Karpas-422 (cell line): ENCODE measurements around the gene SLC11A1. TPM values are rescaled to one million over a fixed set of nuclear protein-coding genes. Genes with fewer than 3 reads are reported as not detected.
A peak's percentile ranks its signal among the peaks of the same experiment; 100 is the strongest.

Source experiments
- DNase-seq: peaks from one replicate; pipeline ENCODE4 v3.0.0-alpha.2; 2015
- H2AFZ ChIP-seq: fragments of 200-600 bp; sonication (generic); 2 replicates; pipeline ENCODE4 v1.6.1; 2014; ENCODE audit warnings: antibody characterized with exemption, low read length, mixed read lengths
- H3K27ac ChIP-seq: fragments of 200-600 bp; sonication (generic); 2 replicates; pipeline ENCODE4 v1.5.1; 2014; ENCODE audit warnings: mild to moderate bottlenecking, low read length, moderate library complexity
- H3K27me3 ChIP-seq: fragments of 200-600 bp; sonication (generic); 2 replicates; pipeline ENCODE4 v1.6.1; 2014; ENCODE audit warnings: low read length, mixed read lengths
- H3K36me3 ChIP-seq: fragments of 200-600 bp; sonication (generic); 2 replicates; pipeline ENCODE4 v1.6.1; 2014; ENCODE audit warnings: low read length, mixed read lengths; ENCODE audit not compliant: insufficient read depth
- H3K4me1 ChIP-seq: fragments of 200-600 bp; sonication (generic); 2 replicates; pipeline ENCODE4 v1.6.1; 2014; ENCODE audit warnings: mild to moderate bottlenecking, low read length, mixed read lengths
- H3K4me2 ChIP-seq: fragments of 200-600 bp; sonication (generic); 2 replicates; pipeline ENCODE4 v1.6.1; 2014; ENCODE audit warnings: low read length, low read depth, mild to moderate bottlenecking; ENCODE audit not compliant: poor library complexity, severe bottlenecking
- H3K4me3 ChIP-seq: fragments of 200-600 bp; sonication (generic); 2 replicates; pipeline ENCODE4 v1.5.1; 2014; ENCODE audit warnings: mild to moderate bottlenecking, antibody characterized with exemption, low read length, mixed read lengths
- H3K79me2 ChIP-seq: fragments of 200-600 bp; sonication (generic); 2 replicates; pipeline ENCODE4 v1.6.1; 2014; ENCODE audit warnings: mild to moderate bottlenecking, low read length, mixed read lengths
- H3K9ac ChIP-seq: fragments of 200-600 bp; sonication (generic); 2 replicates; pipeline ENCODE4 v1.6.0; 2014; ENCODE audit warnings: low read length
- H3K9me2 ChIP-seq: fragments of 200-600 bp; sonication (generic), shearing (Covaris generic); replicated peaks from 2 replicates; pipeline ENCODE4 v1.6.0; 2014; ENCODE audit warnings: mild to moderate bottlenecking, low read length, moderate library complexity; ENCODE audit not compliant: insufficient read depth
- H3K9me3 ChIP-seq: fragments of 300-700, 200-600 bp; sonication (generic); 2 replicates; pipeline ENCODE4 v1.6.1; 2014; ENCODE audit warnings: low read length, mixed read lengths
- H4K20me1 ChIP-seq: fragments of 200-600 bp; sonication (generic); 2 replicates; pipeline ENCODE4 v1.6.1; 2014; ENCODE audit warnings: mild to moderate bottlenecking, antibody characterized with exemption, low read length, low read depth; ENCODE audit not compliant: insufficient read depth
- total RNA-seq: library from RNA; depleted of rRNA; stranded (reverse); fragments of >200 nt; shearing (Covaris generic); gene quantifications from 2 replicates; pipeline ENCODE4 v1.2.3, GENCODE V29; 2014; ENCODE audit warnings: low replicate concordance

SLC11A1 gene
- total RNA-seq, 1 experiment from 2014 or later: not detected

DNA sequence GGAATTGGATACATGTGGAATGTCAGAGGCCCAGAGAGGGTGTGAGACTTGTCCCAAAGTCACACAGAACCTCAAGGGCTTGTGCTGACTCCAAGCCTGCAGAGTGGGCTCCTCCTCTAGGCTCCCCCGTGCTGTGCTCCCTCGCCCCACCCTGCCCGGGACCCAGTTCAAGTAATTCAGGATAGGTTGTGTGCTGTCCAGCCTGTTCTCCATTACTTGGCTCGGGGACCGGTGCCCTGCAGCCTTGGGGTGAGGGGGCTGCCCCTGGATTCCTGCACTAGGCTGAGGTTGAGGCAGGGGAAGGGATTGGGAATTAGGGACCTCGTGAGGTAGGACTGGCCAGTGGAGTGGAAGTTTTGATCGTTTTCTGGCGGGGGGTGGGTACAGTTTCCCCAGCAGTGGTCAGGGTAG, 20.4 kb downstream of the SLC11A1 start:
- H2AFZ ChIP-seq: no peak overlapping the region
- H3K36me3 ChIP-seq: peaks cover 12% of the 10 kb centered on the region; the same call in 1 of the 2 replicates
- H3K4me3 ChIP-seq: no peak overlapping the region
- no peaks in the 10 kb centered on the region for H4K20me1 ChIP-seq
- H3K9ac ChIP-seq: no peak overlapping the region
- peaks cover 25% of the 10 kb centered on the region for H3K79me2 ChIP-seq
- H3K4me2 ChIP-seq: no peak overlapping the region
- H3K27ac ChIP-seq: no peak overlapping the region
- H3K27me3 ChIP-seq: no peaks in the 10 kb centered on the region
- H3K4me1 ChIP-seq: peaks cover 63% of the 10 kb centered on the region
- H3K9me3 ChIP-seq: no peaks in the 10 kb centered on the region
- DNase-seq: no peak
- H3K9me2 ChIP-seq: no peaks in the 10 kb centered on the region

DNA sequence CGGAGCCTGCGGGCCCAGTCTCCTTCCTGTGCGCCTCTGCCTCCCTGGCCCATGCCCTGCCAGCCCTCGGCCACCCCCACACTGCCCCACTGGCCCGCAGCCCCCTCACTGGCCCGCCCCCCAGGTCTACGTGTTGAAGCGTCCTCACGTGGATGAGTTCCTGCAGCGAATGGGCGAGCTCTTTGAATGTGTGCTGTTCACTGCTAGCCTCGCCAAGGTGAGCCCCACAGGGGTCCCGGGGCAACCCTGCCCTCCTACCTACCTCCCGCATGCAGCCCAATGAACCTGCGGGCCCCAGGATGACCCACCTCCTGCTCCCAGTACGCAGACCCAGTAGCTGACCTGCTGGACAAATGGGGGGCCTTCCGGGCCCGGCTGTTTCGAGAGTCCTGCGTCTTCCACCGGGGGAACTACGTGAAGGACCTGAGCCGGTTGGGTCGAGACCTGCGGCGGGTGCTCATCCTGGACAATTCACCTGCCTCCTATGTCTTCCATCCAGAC, 20.9 kb downstream of the SLC11A1 start:
- H4K20me1 ChIP-seq: no peaks in the 10 kb centered on the region
- H2AFZ ChIP-seq: no peak overlapping the region
- H3K9me3 ChIP-seq: no peaks in the 10 kb centered on the region
- DNase-seq: no peak
- H3K4me3 ChIP-seq: no peak overlapping the region
- H3K4me1 ChIP-seq: peaks cover 58% of the 10 kb centered on the region
- H3K36me3 ChIP-seq: peaks cover 12% of the 10 kb centered on the region; the same call in 1 of the 2 replicates
- H3K79me2 ChIP-seq: peaks cover 25% of the 10 kb centered on the region
- no peak overlapping the region for H3K9ac ChIP-seq
- no peaks in the 10 kb centered on the region for H3K9me2 ChIP-seq
- H3K27me3 ChIP-seq: no peaks in the 10 kb centered on the region
- no peak overlapping the region for H3K27ac ChIP-seq
- H3K4me2 ChIP-seq: no peak overlapping the region

DNA sequence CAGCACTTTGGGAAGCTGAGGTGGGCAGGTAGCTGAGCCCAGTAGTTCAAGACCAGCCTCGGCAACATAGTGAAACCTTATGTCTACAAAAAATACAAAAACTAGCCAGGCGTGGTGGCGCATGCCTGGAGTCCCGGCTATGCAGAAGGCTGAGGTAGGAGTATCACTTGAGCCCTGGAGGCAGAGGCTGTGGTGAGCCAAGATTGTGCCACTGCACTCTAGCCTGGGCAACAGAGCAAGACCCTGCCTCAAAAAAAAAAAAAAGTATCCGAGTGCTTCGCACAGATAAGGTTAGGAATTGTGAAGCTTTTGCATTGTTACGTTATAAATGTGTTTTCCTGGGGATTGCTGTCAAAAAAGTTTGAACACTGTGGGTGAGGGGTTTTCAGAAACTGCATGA, 21.7 kb downstream of the SLC11A1 start:
- no peaks in the 10 kb centered on the region for H4K20me1 ChIP-seq
- peaks cover 25% of the 10 kb centered on the region for H3K79me2 ChIP-seq
- H3K9ac ChIP-seq: no peak overlapping the region
- no peak overlapping the region for H3K4me3 ChIP-seq
- peaks cover 50% of the 10 kb centered on the region for H3K4me1 ChIP-seq
- no peaks in the 10 kb centered on the region for H3K9me3 ChIP-seq
- H3K36me3 ChIP-seq: peaks cover 12% of the 10 kb centered on the region; the same call in 1 of the 2 replicates
- H2AFZ ChIP-seq: no peak overlapping the region
- H3K27ac ChIP-seq: no peak overlapping the region
- H3K9me2 ChIP-seq: no peaks in the 10 kb centered on the region
- H3K4me2 ChIP-seq: no peak overlapping the region
- no peak for DNase-seq
- no peaks in the 10 kb centered on the region for H3K27me3 ChIP-seq

DNA sequence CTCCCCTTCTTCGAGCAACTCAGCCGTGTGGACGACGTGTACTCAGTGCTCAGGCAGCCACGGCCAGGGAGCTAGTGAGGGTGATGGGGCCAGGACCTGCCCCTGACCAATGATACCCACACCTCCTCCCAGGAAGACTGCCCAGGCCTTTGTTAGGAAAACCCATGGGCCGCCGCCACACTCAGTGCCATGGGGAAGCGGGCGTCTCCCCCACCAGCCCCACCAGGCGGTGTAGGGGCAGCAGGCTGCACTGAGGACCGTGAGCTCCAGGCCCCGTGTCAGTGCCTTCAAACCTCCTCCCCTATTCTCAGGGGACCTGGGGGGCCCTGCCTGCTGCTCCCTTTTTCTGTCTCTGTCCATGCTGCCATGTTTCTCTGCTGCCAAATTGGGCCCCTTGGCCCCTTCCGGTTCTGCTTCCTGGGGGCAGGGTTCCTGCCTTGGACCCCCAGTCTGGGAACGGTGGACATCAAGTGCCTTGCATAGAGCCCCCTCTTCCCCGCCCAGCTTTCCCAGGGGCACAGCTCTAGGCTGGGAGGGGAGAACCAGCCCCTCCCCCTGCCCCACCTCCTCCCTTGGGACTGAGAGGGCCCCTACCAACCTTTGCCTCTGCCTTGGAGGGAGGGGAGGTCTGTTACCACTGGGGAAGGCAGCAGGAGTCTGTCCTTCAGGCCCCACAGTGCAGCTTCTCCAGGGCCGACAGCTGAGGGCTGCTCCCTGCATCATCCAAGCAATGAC, 22.4 kb downstream of the SLC11A1 start:
- Histone ChIP-seq H2AFZ (no peak overlapping the region), H4K20me1 (no peaks in the 10 kb centered on the region), H3K27me3 (no peaks in the 10 kb centered on the region), H3K79me2 (peaks cover 25% of the 10 kb centered on the region), H3K36me3 (peaks cover 12% of the 10 kb centered on the region; the same call in 1 of the 2 replicates), H3K9me3 (no peaks in the 10 kb centered on the region), H3K27ac (peak overlapping the region; percentile 30), H3K9ac (peak overlapping the region; percentile 63; the same call in 1 of the 2 replicates), H3K4me1 (peaks cover 43% of the 10 kb centered on the region), H3K4me2 (peak overlapping the region; percentile 79), H3K9me2 (no peaks in the 10 kb centered on the region), H3K4me3 (peak overlapping the region; percentile 67; the same call in 1 of the 2 replicates)
- DNase-seq: no peak

DNA sequence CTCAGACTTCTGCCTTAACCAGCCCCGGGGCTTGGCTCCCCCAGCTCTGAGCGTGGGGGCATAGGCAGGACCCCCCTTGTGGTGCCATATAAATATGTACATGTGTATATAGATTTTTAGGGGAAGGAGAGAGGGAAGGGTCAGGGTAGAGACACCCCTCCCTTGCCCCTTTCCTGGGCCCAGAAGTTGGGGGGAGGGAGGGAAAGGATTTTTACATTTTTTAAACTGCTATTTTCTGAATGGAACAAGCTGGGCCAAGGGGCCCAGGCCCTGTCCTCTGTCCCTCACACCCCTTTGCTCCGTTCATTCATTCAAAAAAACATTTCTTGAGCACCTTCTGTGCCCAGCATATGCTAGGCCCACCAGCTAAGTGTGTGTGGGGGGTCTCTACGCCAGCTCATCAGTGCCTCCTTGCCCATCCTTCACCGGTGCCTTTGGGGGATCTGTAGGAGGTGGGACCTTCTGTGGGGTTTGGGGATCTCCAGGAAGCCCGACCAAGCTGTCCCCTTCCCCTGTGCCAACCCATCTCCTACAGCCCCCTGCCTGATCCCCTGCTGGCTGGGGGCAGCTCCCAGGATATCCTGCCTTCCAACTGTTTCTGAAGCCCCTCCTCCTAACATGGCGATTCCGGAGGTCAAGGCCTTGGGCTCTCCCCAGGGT, 23.1 kb downstream of the SLC11A1 start:
- Histone ChIP-seq H3K9me3 (no peaks in the 10 kb centered on the region), H4K20me1 (no peaks in the 10 kb centered on the region), H3K4me3 (peak overlapping the region; percentile 67), H3K36me3 (peaks cover 12% of the 10 kb centered on the region; the same call in 1 of the 2 replicates), H3K9ac (peak overlapping the region; percentile 63), H3K27ac (peak overlapping the region; percentile 30), H3K79me2 (peaks cover 22% of the 10 kb centered on the region), H3K9me2 (no peaks in the 10 kb centered on the region), H3K4me1 (peaks cover 42% of the 10 kb centered on the region), H3K27me3 (no peaks in the 10 kb centered on the region), H3K4me2 (peak overlapping the region; percentile 79), H2AFZ (no peak overlapping the region)
- DNase-seq: peak; percentile 55

DNA sequence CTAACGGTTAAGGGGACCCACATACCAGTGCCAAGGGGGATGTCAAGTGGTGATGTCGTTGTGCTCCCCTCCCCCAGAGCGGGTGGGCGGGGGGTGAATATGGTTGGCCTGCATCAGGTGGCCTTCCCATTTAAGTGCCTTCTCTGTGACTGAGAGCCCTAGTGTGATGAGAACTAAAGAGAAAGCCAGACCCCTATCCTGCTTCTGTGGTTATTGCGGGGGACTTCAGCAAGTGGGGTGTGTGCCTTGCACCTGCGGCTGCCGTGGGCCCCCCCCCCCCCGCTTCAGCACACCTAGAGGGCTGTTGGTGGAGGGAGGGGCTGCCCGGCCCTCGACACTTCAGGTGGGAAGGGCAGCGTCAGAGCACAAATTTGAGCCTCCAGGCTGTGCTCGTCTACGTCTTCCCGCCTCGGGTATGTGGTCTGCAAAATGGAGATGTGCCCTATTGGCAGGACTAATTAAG, 23.7 kb downstream of the SLC11A1 start:
- DNase-seq: no peak
- Histone ChIP-seq H3K9ac (peak overlapping the region; percentile 63), H3K4me1 (peaks cover 42% of the 10 kb centered on the region)

DNA sequence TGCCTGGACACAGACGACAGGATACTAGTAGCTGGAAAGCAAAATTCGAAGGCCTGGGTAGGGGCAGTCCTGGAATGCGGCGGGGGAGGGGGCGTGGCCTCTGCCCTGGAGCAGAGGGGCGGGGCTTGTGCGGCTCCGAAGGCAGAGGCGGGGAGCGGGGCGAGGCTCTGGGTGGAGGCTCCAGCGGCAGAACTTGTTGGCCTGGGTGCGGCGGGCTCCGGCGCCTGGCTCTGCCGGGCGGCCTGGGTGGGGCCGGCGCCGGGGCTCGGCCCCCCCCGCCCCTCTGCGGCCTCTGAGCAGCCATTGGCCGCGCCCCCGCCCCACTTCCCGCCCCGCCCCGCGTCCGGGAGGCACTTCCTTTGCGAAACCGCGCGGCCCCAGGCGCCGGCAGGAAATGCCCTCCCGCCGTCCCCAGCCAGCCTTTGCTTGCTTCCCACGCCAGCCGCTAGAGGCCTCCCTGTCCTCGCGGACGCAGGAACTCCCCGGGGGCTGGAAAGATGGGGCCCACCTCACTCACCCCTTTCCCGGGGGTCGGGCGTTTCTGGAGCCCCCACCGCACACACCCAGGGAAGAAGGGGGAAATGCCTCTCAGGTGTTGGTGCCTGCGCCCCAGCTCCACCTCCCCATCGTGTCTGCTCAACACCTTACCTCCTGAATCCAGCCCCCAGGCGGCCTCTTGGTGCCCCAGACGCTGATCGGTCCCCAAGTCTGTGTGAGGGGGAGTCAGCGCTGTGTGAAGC, 24.3 kb downstream of the SLC11A1 start:
- Histone ChIP-seq H3K79me2 (peaks cover 11% of the 10 kb centered on the region), H3K27me3 (no peaks in the 10 kb centered on the region), H3K27ac (peak overlapping the region; percentile 33; the same call in 1 of the 2 replicates), H3K4me2 (peak overlapping the region; percentile 79), H2AFZ (peak overlapping the region; percentile 68), H3K4me1 (peaks cover 37% of the 10 kb centered on the region), H3K9ac (peak overlapping the region; percentile 81), H4K20me1 (no peaks in the 10 kb centered on the region), H3K9me2 (no peaks in the 10 kb centered on the region), H3K9me3 (no peaks in the 10 kb centered on the region), H3K4me3 (peak overlapping the region; percentile 76), H3K36me3 (peaks cover 12% of the 10 kb centered on the region; the same call in 1 of the 2 replicates)
- peak; percentile 98 for DNase-seq

More for the DNA sequence above, 23.7 kb downstream of the SLC11A1 start:
- peaks cover 16% of the 10 kb centered on the region for H3K79me2 ChIP-seq
- peak overlapping the region; percentile 67 for H3K4me3 ChIP-seq
- no peaks in the 10 kb centered on the region for H3K9me2 ChIP-seq
- 0 out of 2 replicates have a peak overlapping the region, but pooled peaks have one; percentile 51 for H2AFZ ChIP-seq
- H3K27me3 ChIP-seq: no peaks in the 10 kb centered on the region
- peak overlapping the region; percentile 79 for H3K4me2 ChIP-seq
- peak overlapping the region; percentile 30; the same call in 1 of the 2 replicates for H3K27ac ChIP-seq
- H3K36me3 ChIP-seq: peaks cover 12% of the 10 kb centered on the region; the same call in 1 of the 2 replicates
- H4K20me1 ChIP-seq: no peaks in the 10 kb centered on the region
- no peaks in the 10 kb centered on the region for H3K9me3 ChIP-seq
